Mucosa of rectum (tissue), 2 donors: Measurements from ENCODE around the gene SESTD1.

Experiments used
- H3K27ac ChIP-seq, 2 donors: one replicate each; pipeline ENCODE4 v1.7.0; 2013; ENCODE audit warnings: inconsistent platforms in 2 of 2, low read depth in 2 of 2, low read length in 2 of 2
- H3K27me3 ChIP-seq, 2 donors: one replicate each; pipeline ENCODE4 v1.7.0; 2013; ENCODE audit warnings: low read length in 2 of 2; ENCODE audit not compliant: control insufficient read depth in 2 of 2, insufficient read depth in 2 of 2
- H3K36me3 ChIP-seq, 2 donors: one replicate each; pipeline ENCODE4 v1.7.0; 2013; ENCODE audit warnings: low read length in 2 of 2; ENCODE audit not compliant: control insufficient read depth in 2 of 2, insufficient read depth in 2 of 2
- H3K4me1 ChIP-seq, 2 donors: one replicate each; pipeline ENCODE4 v1.7.0; 2013; ENCODE audit warnings: low read length in 2 of 2, mild to moderate bottlenecking in 1 of 2; ENCODE audit not compliant: control insufficient read depth in 2 of 2, insufficient read depth in 2 of 2
- H3K4me3 ChIP-seq, 2 donors: one replicate each; pipeline ENCODE4 v1.7.0; 2013; ENCODE audit warnings: low read length in 2 of 2
- H3K9ac ChIP-seq, 2 donors: one replicate each; pipeline ENCODE4 v1.7.0; 2013; ENCODE audit warnings: low read length in 2 of 2, low read depth in 1 of 2, mild to moderate bottlenecking in 1 of 2
- H3K9me3 ChIP-seq, 2 donors: one replicate each; pipeline ENCODE4 v1.7.0; 2013; ENCODE audit warnings: low read length in 2 of 2; ENCODE audit not compliant: control insufficient read depth in 2 of 2
- donor health status: healthy.
- donor health status: Normal muscosa, but diverticular disease.

The SESTD1 gene

GRCh38 chr2:179266271-179266670 lies 1.6 kb upstream of the SESTD1 start:
- H3K27ac ChIP-seq = no peak overlapping the region
- H3K36me3 ChIP-seq = no peaks in the 10 kb centered on the region
- H3K27me3 ChIP-seq = no peaks in the 10 kb centered on the region
- H3K4me3 ChIP-seq = no peak overlapping the region
- no peak overlapping the region for H3K9ac ChIP-seq
- H3K9me3 ChIP-seq = no peaks in the 10 kb centered on the region
- H3K4me1 ChIP-seq = peaks cover 6 to 10% of the 10 kb centered on the region in 2 donors

GRCh38 chr2:179265082-179265510 lies 464 bp upstream of the SESTD1 start:
- Histone ChIP-seq H3K4me3 (peak overlapping the region; percentile 67 to 79), H3K27ac (peak overlapping the region; percentile 55 to 58), H3K36me3 (no peaks in the 10 kb centered on the region), H3K9ac (peak overlapping the region in 1 of 2 donors; percentile 79), H3K9me3 (no peaks in the 10 kb centered on the region), H3K4me1 (peaks cover 6 to 10% of the 10 kb centered on the region in 2 donors), H3K27me3 (no peaks in the 10 kb centered on the region)

GRCh38 chr2:179263446-179264367 lies 925 bp downstream of the SESTD1 start:
- Histone ChIP-seq H3K9ac (peak overlapping the region; percentile 64 to 79), H3K36me3 (no peaks in the 10 kb centered on the region)

GRCh38 chr2:179263015-179263414 lies 1.6 kb downstream of the SESTD1 start:
- H3K4me3 ChIP-seq = peak overlapping the region; percentile 73 to 79
- H3K27ac ChIP-seq = peak overlapping the region in 1 of 2 donors; percentile 2
- H3K9ac ChIP-seq = peak overlapping the region in 1 of 2 donors; percentile 79
- no peaks in the 10 kb centered on the region for H3K9me3 ChIP-seq
- H3K4me1 ChIP-seq = peaks cover 6 to 10% of the 10 kb centered on the region in 2 donors
- no peaks in the 10 kb centered on the region for H3K27me3 ChIP-seq
- H3K36me3 ChIP-seq = no peaks in the 10 kb centered on the region

More at GRCh38 chr2:179263446-179264367, 925 bp downstream of the SESTD1 start:
- no peaks in the 10 kb centered on the region for H3K9me3 ChIP-seq
- H3K27ac ChIP-seq = peak overlapping the region; percentile 55 to 58
- peaks cover 6 to 10% of the 10 kb centered on the region in 2 donors for H3K4me1 ChIP-seq
- no peaks in the 10 kb centered on the region for H3K27me3 ChIP-seq
- H3K4me3 ChIP-seq = peak overlapping the region; percentile 73 to 79

- Histone ChIP-seq H3K36me3 (no peaks in the 10 kb centered on the region), H3K4me1 (peaks cover 6 to 10% of the 10 kb centered on the region in 2 donors), H3K27ac (no peak overlapping the region), H3K9me3 (no peaks in the 10 kb centered on the region), H3K9ac (no peak overlapping the region), H3K4me3 (no peak overlapping the region), H3K27me3 (no peaks in the 10 kb centered on the region)
Measured at GRCh38 chr2:179262077-179262660, 2.5 kb downstream of the SESTD1 start.

GRCh38 chr2:179261151-179261825 lies 3.3 kb downstream of the SESTD1 start:
- Histone ChIP-seq H3K27ac (no peak overlapping the region), H3K27me3 (no peaks in the 10 kb centered on the region), H3K4me3 (no peak overlapping the region), H3K9ac (no peak overlapping the region), H3K9me3 (no peaks in the 10 kb centered on the region), H3K36me3 (no peaks in the 10 kb centered on the region), H3K4me1 (peaks cover 6 to 10% of the 10 kb centered on the region in 2 donors)

- Histone ChIP-seq H3K36me3 (no peaks in the 10 kb centered on the region), H3K4me3 (no peak overlapping the region), H3K27me3 (no peaks in the 10 kb centered on the region), H3K9me3 (no peaks in the 10 kb centered on the region), H3K9ac (no peak overlapping the region), H3K27ac (no peak overlapping the region), H3K4me1 (peaks cover 6 to 10% of the 10 kb centered on the region in 2 donors)
Measured at GRCh38 chr2:179260224-179260623, 4.4 kb downstream of the SESTD1 start.

GRCh38 chr2:179255129-179255528 lies 9.5 kb downstream of the SESTD1 start:
- no peak overlapping the region for H3K27ac ChIP-seq
- no peaks in the 10 kb centered on the region for H3K4me1 ChIP-seq
- no peaks in the 10 kb centered on the region for H3K27me3 ChIP-seq
- no peaks in the 10 kb centered on the region for H3K36me3 ChIP-seq
- H3K9ac ChIP-seq = no peak overlapping the region
- H3K9me3 ChIP-seq = no peaks in the 10 kb centered on the region
- no peak overlapping the region for H3K4me3 ChIP-seq

- Histone ChIP-seq H3K27ac (no peak overlapping the region), H3K4me3 (no peak overlapping the region), H3K27me3 (no peaks in the 10 kb centered on the region), H3K4me1 (no peaks in the 10 kb centered on the region), H3K36me3 (no peaks in the 10 kb centered on the region), H3K9ac (no peak overlapping the region), H3K9me3 (no peaks in the 10 kb centered on the region)
Measured at GRCh38 chr2:179253226-179253625, 11.4 kb downstream of the SESTD1 start.

- H3K27ac ChIP-seq = no peak overlapping the region
Measured at GRCh38 chr2:179252423-179252822, 12.2 kb downstream of the SESTD1 start.

More at GRCh38 chr2:179252423-179252822, 12.2 kb downstream of the SESTD1 start:
- no peak overlapping the region for H3K4me3 ChIP-seq
- H3K9ac ChIP-seq = no peak overlapping the region
- H3K9me3 ChIP-seq = no peaks in the 10 kb centered on the region
- no peaks in the 10 kb centered on the region for H3K4me1 ChIP-seq
- H3K36me3 ChIP-seq = no peaks in the 10 kb centered on the region
- H3K27me3 ChIP-seq = no peaks in the 10 kb centered on the region
